Measurements from ENCODE around the gene NR6A1.

The NR6A1 gene

DNA sequence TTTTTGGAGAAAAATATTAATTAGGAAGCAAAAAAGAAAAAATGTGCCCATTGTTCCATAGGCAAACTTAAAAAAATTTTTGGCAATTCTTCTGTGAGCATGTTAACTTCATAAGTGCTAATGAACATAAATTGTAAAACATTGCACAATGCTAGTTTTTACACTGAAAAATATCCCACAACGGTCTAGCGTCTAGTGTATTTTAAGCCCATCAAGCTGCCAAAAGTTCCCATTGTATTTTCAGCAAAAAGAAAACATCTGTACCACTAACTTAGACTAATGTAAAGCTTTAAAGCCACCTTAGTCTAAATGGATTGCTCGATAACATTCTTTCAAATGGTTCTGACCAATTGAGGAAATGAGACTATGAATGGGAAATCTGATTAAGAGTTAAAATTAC, 2.8 kb downstream of the NR6A1 start:
- peaks cover 0 to 58% of the 10 kb centered on the region in 2 donors for H3K27me3 ChIP-seq
- no peak for DNase-seq
- no peak overlapping the region for H3K27ac ChIP-seq
- TF ChIP-seq, protein P1, sequence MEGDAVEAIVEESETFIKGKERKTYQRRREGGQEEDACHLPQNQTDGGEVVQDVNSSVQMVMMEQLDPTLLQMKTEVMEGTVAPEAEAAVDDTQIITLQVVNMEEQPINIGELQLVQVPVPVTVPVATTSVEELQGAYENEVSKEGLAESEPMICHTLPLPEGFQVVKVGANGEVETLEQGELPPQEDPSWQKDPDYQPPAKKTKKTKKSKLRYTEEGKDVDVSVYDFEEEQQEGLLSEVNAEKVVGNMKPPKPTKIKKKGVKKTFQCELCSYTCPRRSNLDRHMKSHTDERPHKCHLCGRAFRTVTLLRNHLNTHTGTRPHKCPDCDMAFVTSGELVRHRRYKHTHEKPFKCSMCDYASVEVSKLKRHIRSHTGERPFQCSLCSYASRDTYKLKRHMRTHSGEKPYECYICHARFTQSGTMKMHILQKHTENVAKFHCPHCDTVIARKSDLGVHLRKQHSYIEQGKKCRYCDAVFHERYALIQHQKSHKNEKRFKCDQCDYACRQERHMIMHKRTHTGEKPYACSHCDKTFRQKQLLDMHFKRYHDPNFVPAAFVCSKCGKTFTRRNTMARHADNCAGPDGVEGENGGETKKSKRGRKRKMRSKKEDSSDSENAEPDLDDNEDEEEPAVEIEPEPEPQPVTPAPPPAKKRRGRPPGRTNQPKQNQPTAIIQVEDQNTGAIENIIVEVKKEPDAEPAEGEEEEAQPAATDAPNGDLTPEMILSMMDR (IDR thresholded peaks at IDR 0.05), result no peak
- H3K4me1 ChIP-seq, result peaks cover 0 to 25% (median 20%) of the 10 kb centered on the region in 4 donors
- no peak overlapping the region for H3K4me3 ChIP-seq
- no peaks in the 10 kb centered on the region for H3K36me3 ChIP-seq
- no peaks in the 10 kb centered on the region for H3K9me3 ChIP-seq
- intact Hi-C loops (cut with DNase I; ENCODE audit: low total_unique reads), result no loop called here

DNA sequence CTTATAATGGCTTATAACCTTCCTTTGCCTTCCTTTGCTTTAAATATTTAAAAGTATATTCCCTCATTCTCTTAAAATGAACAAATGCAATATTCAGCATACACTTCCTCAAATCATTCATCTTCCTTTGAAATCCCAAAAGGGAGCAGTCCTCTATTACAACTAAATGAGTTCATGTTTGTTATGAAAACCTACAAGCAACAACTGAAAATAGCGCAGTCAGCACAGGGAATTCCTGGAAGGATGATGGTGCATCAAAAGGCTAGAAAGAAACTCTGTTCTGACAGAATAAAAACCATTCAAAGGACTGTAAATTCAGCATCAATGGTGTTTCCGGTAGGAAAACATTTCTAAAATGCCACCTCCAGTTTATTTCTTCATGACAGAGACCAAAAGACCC, 3.3 kb downstream of the NR6A1 start:
- no peaks in the 10 kb centered on the region for H3K9me3 ChIP-seq
- peaks cover 0 to 63% of the 10 kb centered on the region in 2 donors for H3K27me3 ChIP-seq
- peaks cover 0 to 25% (median 20%) of the 10 kb centered on the region in 4 donors for H3K4me1 ChIP-seq
- intact Hi-C loops (cut with DNase I; ENCODE audit: low total_unique reads), result no loop called here
- TF ChIP-seq, protein P1 (IDR thresholded peaks at IDR 0.05), result no peak
- H3K27ac ChIP-seq, result no peak overlapping the region
- H3K4me3 ChIP-seq, result no peak overlapping the region
- DNase-seq, result no peak
- H3K36me3 ChIP-seq, result no peaks in the 10 kb centered on the region

DNA sequence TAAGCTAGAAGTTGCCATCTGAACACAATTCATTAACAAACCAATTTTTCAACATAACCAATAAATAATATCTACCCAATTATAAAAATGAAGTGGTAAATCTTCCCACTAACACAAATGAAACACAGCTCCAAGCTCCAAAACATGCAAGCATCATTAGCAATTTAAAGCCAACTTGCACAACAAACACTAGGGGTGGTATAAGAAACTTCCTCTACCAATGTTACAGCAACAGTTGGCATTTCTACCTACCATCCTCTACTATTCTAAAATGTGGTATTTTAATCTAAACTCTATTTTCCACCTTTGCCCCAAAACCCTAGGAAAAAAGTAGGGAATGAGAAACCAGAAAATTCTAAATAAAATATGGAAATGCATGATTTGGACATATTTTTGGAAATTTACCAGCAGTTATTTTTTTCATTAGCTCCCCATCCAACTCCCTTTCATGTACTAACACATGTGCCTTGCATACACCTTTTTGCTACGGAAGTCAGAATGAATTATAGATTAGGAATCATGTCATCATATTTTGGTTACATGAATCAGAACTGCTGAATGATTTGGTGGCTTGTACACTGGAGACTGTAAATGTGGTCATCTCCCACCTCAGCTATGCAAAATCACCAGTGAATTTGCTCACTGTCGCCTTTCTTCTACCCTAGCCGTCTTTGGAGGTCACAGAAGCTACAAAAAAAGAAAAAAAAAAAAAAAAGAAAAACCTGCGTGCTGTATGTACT, 4.1 kb downstream of the NR6A1 start:
- no peaks in the 10 kb centered on the region for H3K36me3 ChIP-seq
- H3K27me3 ChIP-seq, result peaks cover 0 to 70% of the 10 kb centered on the region in 2 donors
- H3K4me3 ChIP-seq, result no peak overlapping the region
- DNase-seq, result no peak
- TF ChIP-seq, protein P1 (IDR thresholded peaks at IDR 0.05), result no peak
- no peaks in the 10 kb centered on the region for H3K9me3 ChIP-seq
- H3K4me1 ChIP-seq, result peaks cover 0 to 20% (median 18%) of the 10 kb centered on the region in 4 donors
- H3K27ac ChIP-seq, result no peak overlapping the region
- intact Hi-C loops (cut with DNase I; ENCODE audit: low total_unique reads), result no loop called here

DNA sequence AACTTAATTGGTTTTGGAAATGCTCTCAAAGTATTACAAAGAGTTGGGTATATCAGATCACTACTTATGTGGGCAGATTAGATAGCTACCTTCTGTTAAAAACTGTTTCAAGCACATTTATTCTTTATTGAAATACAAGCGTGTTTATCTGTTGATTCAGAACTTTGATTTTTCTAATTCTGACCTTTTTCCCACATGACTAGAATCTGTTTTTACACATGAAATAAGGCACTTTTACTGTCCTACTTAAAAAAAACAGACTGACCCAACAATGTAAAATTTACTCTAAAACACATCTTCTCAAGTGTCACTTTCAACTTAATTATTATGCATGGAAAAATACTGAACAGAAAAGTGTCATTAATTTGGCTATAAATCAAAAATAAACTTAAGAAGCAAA, 4.8 kb downstream of the NR6A1 start:
- Histone ChIP-seq H3K36me3 (no peaks in the 10 kb centered on the region), H3K4me3 (no peak overlapping the region), H3K4me1 (peaks cover 0 to 17% (median 16%) of the 10 kb centered on the region in 4 donors), H3K9me3 (no peaks in the 10 kb centered on the region), H3K27ac (no peak overlapping the region), H3K27me3 (peaks cover 0 to 76% of the 10 kb centered on the region in 2 donors)
- DNase-seq, result no peak
- intact Hi-C loops (cut with DNase I; ENCODE audit: low total_unique reads), result no loop called here
- TF ChIP-seq, protein P1 (IDR thresholded peaks at IDR 0.05), result no peak

DNA sequence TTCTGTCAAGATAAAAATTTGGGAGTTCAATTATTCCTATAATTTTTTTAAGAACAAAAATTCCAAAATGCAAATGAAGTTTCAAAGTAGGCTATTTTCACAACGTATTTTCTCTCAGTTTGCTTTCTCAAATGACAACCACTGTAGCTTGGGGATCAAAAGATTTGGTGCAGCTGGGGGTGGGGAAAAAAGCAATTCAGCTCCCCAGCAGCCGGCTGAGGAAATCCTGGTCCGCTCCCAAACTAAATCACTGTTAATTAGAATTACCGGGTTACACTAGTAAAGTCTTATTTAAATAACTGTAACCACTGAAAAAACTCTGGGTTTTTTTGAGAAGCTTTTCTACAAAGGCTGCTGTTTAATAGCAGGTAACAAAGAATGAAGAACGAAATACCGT, 5.7 kb downstream of the NR6A1 start:
- H3K4me3 ChIP-seq, result no peak overlapping the region
- H3K4me1 ChIP-seq, result peaks cover 0 to 11% (median 11%) of the 10 kb centered on the region in 4 donors
- peaks cover 0 to 79% of the 10 kb centered on the region in 2 donors for H3K27me3 ChIP-seq
- TF ChIP-seq, protein P1 (IDR thresholded peaks at IDR 0.05), result no peak
- intact Hi-C loops (cut with DNase I; ENCODE audit: low total_unique reads), result no loop called here
- no peaks in the 10 kb centered on the region for H3K9me3 ChIP-seq
- no peak for DNase-seq
- no peaks in the 10 kb centered on the region for H3K36me3 ChIP-seq
- H3K27ac ChIP-seq, result no peak overlapping the region

Measured in tibial artery (tissue), 4 donors.